ENCODE results near the gene MMP2.

Gene MMP2

GRCh38 chr16:55487048-55487803 is 8.2 kb downstream of the MMP2 start:
- H3K36me3 ChIP-seq (replicated peaks; ENCODE audit: insufficient read depth, low read length): no peaks in the 10 kb centered on the region
- no peak for DNase-seq
- H3K9me2 ChIP-seq (replicated peaks; ENCODE audit: insufficient read depth, low read length): no peaks in the 10 kb centered on the region
- no peaks in the 10 kb centered on the region for H4K20me1 ChIP-seq (ENCODE audit: insufficient read depth, low read length)
- no peak for TF ChIP-seq EZH2phosphoT487 (IDR thresholded peaks at IDR 0.05; ENCODE audit: low read length)
- TF ChIP-seq CTCF (IDR thresholded peaks at IDR 0.05; ENCODE audit: low read length): no peak
- TF ChIP-seq EZH2 (optimal IDR thresholded peaks at IDR 0.05; ENCODE audit: low read depth, low read length): no peak
- no peak overlapping the region for H3K9ac ChIP-seq (ENCODE audit: low read length)
- H3K79me2 ChIP-seq (ENCODE audit: low read length): no peaks in the 10 kb centered on the region
- no peak overlapping the region for H3K4me3 ChIP-seq (ENCODE audit: low read length)
- H3K27me3 ChIP-seq (replicated peaks; ENCODE audit: insufficient read depth, low read length): no peaks in the 10 kb centered on the region
- no peak overlapping the region for H3K4me2 ChIP-seq (ENCODE audit: low read depth, low read length)
- no peak overlapping the region for H2AFZ ChIP-seq (ENCODE audit: low read length)
- H3K4me1 ChIP-seq (ENCODE audit: low read length): no peaks in the 10 kb centered on the region
- H3F3A ChIP-seq (ENCODE audit: insufficient read depth, low read length): no peaks in the 10 kb centered on the region
- H3K27ac ChIP-seq (ENCODE audit: low read length): no peak overlapping the region
- H3K9me3 ChIP-seq (replicated peaks; ENCODE audit: insufficient read depth, low read length): no peaks in the 10 kb centered on the region

- Histone ChIP-seq H3K4me1 (ENCODE audit: low read length) (no peaks in the 10 kb centered on the region), H3K79me2 (ENCODE audit: low read length) (no peaks in the 10 kb centered on the region), H3K9me2 (replicated peaks; ENCODE audit: insufficient read depth, low read length) (no peaks in the 10 kb centered on the region), H4K20me1 (ENCODE audit: insufficient read depth, low read length) (no peaks in the 10 kb centered on the region), H3K9me3 (replicated peaks; ENCODE audit: insufficient read depth, low read length) (no peaks in the 10 kb centered on the region), H3F3A (ENCODE audit: insufficient read depth, low read length) (no peaks in the 10 kb centered on the region), H3K27ac (ENCODE audit: low read length) (no peak overlapping the region), H3K4me3 (ENCODE audit: low read length) (no peak overlapping the region), H3K27me3 (replicated peaks; ENCODE audit: insufficient read depth, low read length) (no peaks in the 10 kb centered on the region), H3K9ac (ENCODE audit: low read length) (no peak overlapping the region), H2AFZ (ENCODE audit: low read length) (no peak overlapping the region), H3K4me2 (ENCODE audit: low read depth, low read length) (no peak overlapping the region), H3K36me3 (replicated peaks; ENCODE audit: insufficient read depth, low read length) (no peaks in the 10 kb centered on the region)
- TF ChIP-seq EZH2 (optimal IDR thresholded peaks at IDR 0.05; ENCODE audit: low read depth, low read length): no peak
- no peak for TF ChIP-seq EZH2phosphoT487 (IDR thresholded peaks at IDR 0.05; ENCODE audit: low read length)
- TF ChIP-seq CTCF (IDR thresholded peaks at IDR 0.05; ENCODE audit: low read length): no peak
- no peak for DNase-seq
These were observed 9.3 kb downstream of the MMP2 start for GRCh38 chr16:55488306-55488705.

- Histone ChIP-seq H3K36me3 (replicated peaks; ENCODE audit: insufficient read depth, low read length) (no peaks in the 10 kb centered on the region), H3K27ac (ENCODE audit: low read length) (no peak overlapping the region), H3K4me3 (ENCODE audit: low read length) (no peak overlapping the region), H3K27me3 (replicated peaks; ENCODE audit: insufficient read depth, low read length) (no peaks in the 10 kb centered on the region), H3K79me2 (ENCODE audit: low read length) (no peaks in the 10 kb centered on the region), H4K20me1 (ENCODE audit: insufficient read depth, low read length) (no peaks in the 10 kb centered on the region), H2AFZ (ENCODE audit: low read length) (no peak overlapping the region), H3K9me2 (replicated peaks; ENCODE audit: insufficient read depth, low read length) (no peaks in the 10 kb centered on the region), H3K4me1 (ENCODE audit: low read length) (no peaks in the 10 kb centered on the region), H3K4me2 (ENCODE audit: low read depth, low read length) (no peak overlapping the region), H3F3A (ENCODE audit: insufficient read depth, low read length) (no peaks in the 10 kb centered on the region), H3K9ac (ENCODE audit: low read length) (no peak overlapping the region), H3K9me3 (replicated peaks; ENCODE audit: insufficient read depth, low read length) (no peaks in the 10 kb centered on the region)
- TF ChIP-seq CTCF (IDR thresholded peaks at IDR 0.05; ENCODE audit: low read length) (no peak), EZH2phosphoT487 (IDR thresholded peaks at IDR 0.05; ENCODE audit: low read length) (no peak)
- DNase-seq: no peak
These were observed 10.3 kb downstream of the MMP2 start for GRCh38 chr16:55489119-55489955.
